Measurements from ENCODE around the gene SYT1.

- TF ChIP-seq GATA2 (IDR thresholded peaks at IDR 0.05; ENCODE audit: low read depth, low read length), result no peak
- TF ChIP-seq GATA3 (IDR thresholded peaks at IDR 0.05; ENCODE audit: low read depth, low read length), result no peak
Observed at GRCh38 chr12:79203058-79203647, 338.6 kb downstream of the SYT1 start.
